NCI-H345 (cell line): Measurements from ENCODE around the gene PTPN22.

Experiments used
- DNase-seq: peaks from one replicate; lab custom pipeline; 2025; lab: John Stamatoyannopoulos, UW

The PTPN22 gene

DNA sequence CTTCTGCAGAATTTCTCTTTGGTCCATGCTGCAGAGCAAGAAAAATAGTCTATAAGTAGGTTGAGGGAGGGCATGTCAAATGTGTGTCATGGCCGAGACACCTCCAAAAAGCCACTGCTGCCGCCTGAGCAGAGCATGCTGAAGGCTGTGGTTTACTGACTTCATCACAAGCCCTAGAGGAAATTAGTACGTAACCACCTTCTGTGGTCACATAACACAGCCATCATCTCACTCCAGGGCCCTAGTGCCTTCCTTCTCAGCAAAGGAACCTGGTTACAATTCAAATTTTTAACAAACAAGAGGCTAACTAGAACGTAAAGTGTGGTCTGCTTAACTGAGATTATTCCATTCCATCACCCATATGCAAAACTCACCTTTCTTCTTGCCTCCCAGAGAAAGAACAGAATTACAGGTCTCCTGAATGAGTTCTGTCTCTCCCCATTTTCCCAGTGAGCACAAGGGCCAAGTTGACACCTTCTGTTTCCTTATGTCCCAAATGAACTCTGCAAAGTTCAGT, at the start of gene PTPN22:
PTPN22 (minus strand) TSS at position 116 of the 517 bp plus-strand sequence.
- DNase-seq, result no peak

DNA sequence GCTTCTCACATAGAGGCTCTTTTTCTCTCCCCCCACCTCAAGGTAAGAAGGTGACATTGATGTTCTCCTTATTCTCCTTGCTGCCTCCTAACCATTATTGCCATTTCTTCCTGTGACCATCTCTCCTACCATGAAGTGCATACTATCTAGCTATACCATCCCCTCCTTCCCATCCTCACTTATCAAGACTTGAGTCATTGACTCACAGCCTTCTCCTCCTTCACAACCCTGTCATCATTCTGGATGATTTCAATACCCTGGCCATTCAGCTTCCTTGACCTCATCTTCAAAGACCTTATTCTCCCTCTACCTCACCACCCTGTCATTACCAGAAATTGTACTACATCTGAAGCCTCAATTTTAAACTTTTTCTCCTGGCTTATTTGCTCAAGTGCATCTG, 46.7 kb upstream of the PTPN22 start:
- DNase-seq, result no peak

DNA sequence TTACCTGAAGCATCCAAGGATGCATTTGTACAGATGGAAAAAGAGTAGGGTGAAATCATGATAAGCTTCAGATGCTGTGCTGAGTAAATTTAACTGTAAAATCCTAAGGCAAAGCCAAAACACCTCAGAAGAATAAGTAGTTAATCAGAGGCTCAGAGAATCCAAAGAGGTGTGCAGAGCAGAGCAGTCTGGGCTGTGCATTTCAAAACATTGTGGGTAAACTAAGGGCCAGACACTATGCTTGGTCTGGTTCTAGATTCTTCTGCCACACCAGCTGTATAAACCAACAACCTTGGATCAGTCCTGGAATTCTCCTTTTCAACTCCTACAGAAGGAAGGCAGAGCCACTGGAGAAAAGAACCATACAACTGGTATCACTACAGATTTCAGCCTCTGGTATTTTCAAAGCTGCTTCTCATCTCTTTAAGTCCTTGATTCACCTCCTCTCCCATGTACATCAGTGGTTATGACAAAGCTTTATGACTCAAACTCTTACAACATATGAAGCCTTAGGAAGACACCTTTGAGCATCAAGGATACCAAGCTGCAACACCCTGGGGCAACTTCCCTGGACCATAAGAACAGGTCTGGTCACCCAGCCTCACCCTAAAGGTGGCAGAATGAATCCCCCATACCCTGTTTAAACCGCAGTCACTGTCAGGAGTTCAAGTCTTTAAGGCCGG, 46.0 kb upstream of the PTPN22 start:
- DNase-seq, result no peak

DNA sequence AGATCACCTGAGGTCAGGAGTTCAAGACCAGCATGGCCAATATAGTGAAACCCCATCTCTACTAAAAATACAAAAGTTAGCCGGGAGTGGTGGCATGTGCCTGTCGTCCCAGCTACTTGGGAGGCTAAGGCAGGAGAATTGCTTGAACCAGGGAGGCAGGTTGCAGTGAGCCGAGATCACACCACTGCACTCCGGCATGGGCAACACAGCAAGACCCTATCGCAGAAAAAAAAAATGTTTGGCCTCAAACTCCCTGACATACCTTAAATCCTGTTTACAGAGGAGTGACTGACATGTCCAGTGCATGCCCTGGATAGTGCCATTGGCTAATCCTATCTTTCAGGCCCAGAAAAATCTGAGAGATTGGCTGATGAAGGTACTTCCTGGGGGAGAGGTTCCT, 45.5 kb upstream of the PTPN22 start:
- DNase-seq, result no peak

DNA sequence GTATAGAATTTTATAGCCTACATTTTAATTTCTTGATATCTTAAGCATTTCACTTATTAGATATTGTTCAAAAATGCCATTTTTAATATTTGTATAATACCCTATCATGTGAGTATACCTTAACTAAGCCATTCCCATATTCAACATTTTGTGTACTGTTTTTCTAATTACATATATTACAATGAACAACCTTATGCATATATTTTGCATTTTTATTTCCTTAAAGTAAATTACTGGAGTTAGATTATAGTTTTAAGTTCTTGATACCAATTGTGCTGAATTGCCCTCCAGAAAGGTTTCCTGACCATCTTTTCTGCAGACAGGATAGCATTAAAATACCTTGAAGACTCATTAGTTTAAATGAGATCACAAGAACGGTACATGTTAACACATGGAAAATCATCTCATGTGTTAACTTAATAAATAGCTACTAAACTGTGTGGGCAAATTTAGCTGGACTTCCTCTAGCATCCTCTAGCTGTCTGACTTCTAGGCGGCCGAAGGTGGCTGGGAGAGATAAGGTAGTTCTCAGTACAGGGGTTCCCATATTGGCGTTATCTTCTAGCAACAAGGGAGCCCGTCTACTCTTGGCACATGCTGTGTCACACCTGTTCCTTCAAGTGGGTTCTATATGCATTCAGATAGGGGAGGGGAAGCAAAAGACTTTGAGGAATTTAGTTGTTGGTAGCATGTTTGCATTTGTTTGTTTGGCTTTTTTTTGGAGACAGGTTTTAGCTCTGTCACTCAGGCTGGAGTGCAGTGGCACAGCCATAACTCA, 42.6 kb upstream of the PTPN22 start:
- DNase-seq, result no peak

DNA sequence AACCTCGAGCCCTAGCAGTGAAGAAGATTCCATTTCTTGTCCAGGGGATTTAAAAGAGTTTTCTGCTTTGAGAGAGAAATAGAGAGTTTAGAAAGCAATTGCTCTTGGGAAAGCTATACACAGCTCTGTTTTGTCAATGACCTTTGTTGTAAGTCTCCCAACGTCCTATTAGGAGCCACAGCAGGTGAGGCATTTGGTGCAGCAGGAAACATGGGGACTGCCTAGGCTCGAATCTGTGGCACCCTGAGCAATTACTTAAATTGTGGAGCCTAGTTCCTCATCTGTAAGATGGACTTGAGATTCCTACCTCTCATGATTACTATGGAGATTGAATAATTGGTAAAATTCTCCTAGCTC, 41.8 kb upstream of the PTPN22 start:
- no peak for DNase-seq

DNA sequence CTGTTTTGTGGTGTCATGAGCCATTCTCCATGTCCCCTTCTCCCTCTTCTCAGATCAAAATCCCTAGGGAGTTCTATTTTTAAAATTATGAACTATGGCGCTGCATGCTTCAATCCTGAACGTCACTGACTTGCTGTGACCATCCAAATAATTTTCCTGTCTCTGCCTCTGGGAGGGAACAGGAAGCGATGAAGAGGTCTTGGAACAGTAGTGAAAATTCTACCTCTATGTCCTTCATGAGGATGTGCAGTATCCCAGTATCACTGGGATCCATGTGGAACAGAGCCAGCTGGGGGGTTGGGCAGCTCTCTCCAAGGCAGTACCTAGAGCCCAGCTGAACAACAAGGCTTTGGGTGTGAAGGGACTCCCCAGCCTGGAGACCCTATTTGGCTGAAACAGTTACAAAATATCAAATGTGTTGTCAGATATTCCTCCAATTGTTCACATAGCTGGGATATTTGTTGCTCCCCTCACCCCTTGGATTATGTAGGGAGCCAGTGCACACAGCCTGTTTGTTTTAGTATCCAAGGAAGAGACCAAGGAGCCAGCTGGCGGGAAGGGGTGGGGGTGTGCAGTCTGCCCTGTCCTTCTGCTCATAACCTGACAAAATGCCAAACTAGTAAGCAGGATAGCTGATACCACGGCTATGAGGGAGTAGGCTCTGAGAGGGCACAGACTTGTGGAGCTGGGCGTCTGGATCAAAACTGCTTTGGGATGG, 41.2 kb upstream of the PTPN22 start:
- no peak for DNase-seq

DNA sequence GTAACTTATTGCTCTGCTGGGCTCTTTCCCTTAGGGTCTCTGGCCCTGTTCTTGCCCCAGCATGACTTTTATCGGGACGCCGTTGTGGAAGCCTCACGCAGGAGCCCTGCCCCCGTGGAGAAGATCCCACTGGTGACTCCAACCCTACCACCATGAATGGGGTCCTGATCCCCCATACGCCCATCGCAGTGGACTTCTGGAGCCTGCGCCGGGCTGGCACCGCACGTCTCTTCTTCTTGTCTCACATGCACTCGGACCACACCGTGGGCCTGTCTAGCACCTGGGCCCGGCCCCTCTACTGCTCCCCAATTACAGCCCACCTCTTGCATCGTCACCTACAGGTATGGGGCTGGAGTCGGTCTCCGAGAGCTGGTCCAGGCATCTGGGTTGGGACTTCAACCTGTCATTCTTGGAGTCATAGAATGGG, 33.9 kb upstream of the PTPN22 start:
- DNase-seq, result peak; percentile 19

DNA sequence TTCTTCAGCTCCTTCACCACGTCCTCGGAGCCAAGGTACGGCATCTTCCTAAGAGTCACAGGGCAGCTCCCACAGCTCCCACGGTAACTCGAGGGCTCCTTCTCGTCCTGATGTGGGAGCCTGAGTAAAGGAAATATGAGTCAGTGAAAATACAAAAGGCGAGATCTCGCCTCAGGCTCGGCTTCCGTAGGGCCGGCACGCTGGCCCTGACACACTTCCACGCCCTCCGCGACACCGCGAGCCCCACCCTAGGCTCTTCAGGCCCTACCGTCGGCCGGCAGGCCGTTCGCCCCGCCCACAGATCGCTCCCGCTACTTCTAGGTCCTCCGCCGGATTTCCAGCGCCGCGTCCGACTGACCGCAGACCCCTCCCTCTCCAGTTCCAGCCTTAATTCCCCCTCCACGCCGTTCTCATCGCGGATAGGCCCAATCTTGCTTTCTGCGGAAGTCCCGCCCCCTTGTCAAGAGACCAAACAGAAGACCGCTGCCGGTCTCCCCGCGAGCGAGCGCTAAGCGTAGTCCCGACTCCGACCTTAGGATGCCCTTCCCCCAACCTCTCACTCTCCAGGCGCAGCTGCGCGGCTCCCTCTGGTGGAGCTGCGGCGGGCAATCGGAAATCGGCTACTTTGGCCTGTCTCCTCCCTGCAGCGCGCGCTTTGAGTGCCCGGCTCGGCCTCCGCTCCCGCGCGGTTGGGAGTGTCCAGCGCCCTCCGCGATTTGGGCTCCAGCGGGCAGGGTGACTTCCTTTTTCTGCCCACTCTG, 33.3 kb upstream of the PTPN22 start, which contains the start of the genes AP4B1 and DCLRE1B:
AP4B1 (minus strand) TSS at position 126 of the 761 bp plus-strand sequence; CDS start at position 44, 82 bp downstream.
DCLRE1B (plus strand) TSS at position 653 of the 761 bp plus-strand sequence. CDS start 261 bp downstream, outside the sequence.
- DNase-seq, result peak; percentile 99

DNA sequence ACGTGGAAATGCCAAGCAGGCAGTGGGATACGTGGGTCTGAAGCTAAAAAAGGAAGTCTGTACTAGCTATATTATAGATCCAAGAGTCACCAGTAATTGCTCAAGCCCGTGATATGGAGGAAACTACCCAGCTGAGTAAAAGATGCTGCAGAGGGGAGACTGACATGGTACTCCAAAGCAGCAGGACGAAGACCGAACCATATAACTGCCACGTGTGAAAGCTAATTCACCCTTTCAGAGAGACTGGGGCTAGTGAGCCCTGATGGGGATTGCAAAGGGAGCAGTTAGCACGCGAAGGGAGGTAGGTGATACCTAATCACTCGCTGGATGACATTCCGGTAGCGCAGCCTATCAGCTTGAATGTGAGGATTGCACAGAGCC, 32.8 kb upstream of the PTPN22 start:
- DNase-seq, result no peak

DNA sequence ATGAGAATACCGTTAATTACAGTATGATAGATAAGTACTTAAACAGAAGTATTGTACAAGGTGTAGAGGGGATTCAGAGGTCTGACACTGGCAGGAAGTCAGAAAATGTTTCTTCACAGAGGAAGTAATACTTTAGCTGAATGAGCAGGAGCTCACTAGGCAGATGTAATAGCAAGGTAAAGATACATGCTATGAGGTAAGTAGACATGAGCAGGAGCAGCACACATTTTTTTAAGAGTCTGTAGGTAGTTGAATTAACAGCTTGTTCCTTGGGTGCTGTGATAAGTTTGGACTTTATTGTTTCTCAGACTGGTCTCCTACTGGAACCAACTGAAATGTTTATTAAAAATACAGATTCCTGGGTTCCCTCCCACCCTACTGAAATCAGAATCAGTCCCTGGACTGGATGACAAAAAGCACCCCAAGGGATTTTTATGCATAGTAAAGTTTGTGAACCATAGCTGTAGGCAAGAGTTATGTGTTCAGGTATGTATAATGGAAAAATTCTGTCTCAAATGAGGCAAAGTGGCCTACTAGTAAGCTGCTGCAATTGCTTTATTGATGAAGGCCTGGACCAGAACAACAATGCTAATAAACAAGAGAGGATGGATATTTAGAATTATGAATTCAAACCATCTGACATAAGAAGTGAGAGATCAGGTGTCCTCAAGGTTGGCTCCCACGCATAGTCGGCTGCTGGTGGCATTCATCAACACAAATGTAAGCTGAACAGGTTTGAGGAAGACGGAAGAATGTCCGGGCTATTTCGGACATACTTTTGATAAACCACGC, 32.2 kb upstream of the PTPN22 start:
- no peak for DNase-seq

DNA sequence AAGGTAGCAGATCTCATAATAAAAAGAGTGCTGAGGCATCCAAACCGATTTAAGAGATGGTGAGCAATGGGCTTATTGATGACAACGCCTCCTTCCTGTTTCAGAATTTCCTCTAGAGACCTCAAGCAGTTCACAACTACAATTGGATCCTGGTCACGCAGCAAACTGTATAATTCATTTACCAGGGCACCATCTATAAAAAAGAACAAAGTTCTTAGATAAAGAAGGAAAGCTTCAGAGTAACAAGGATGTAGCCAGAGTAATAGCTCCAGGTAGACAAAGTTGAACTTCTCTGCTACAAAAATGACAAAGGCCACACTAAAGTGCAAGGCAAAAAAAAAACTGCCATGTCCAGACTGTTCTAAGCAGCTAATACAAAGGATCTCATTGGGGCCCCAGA, 29.7 kb upstream of the PTPN22 start:
- DNase-seq, result no peak

DNA sequence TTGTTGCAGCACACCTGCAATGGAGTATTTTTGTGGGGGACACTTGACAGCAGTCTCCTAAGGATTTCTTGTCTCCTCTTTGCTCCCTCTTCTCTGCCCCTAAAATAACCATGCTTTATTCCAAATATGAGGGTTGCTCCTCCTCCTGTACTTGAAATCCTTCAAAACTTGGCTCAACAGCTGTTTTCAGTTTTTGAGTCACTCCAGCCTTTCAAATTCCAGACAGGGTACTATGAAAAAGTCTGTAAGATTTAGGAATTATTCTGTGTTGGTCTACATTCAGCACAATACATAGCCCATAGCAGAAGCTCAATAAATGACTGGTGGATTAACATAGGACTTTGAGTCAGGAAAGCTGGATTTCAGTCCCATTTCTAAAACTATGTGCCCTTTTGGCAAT, 27.6 kb upstream of the PTPN22 start:
- no peak for DNase-seq

DNA sequence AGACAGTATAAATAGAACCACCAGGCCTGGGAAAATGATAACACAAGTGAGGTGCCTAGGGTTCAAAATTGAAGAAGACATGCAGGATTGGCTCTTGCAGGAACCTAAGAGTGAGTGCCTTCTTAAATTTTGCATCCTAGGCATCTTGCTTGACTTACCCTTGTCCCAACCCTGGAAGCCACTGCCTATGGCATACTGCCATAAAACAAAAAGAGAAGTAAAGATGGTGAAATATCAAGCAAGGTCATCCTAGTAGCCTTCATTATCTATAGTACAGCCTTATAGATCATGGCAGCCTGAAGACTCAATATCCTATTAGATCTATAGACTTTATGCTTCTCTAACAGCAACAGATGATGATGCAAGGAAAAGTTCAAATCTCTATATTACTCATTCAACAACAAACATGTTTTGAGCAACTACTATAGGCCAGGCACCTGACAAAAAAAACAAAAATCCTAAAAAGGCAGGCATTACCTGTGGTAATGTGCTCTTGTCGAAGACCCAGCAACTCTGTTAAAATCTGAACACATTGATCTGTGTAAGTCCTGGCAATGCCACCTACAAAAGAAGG, 26.8 kb upstream of the PTPN22 start:
- DNase-seq, result no peak

DNA sequence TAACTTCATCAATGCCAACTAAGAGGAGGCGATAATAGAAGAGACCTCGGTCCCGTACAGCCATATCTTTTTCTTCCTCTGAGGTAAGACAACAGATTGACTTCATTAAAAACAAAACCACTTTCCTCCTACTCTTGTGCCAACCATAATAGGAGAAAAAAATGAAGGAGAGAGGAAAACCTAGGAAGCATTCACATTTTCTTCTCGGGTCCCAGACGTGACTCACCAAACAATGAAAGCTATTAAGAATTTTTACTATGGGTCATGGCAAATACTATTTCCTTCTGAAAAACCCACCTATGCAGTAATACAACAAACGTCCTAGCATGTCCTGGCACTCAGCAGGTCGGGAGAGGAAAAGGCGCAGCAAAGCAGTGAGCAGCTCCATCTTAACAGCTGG, 24.4 kb upstream of the PTPN22 start:
- DNase-seq, result no peak

DNA sequence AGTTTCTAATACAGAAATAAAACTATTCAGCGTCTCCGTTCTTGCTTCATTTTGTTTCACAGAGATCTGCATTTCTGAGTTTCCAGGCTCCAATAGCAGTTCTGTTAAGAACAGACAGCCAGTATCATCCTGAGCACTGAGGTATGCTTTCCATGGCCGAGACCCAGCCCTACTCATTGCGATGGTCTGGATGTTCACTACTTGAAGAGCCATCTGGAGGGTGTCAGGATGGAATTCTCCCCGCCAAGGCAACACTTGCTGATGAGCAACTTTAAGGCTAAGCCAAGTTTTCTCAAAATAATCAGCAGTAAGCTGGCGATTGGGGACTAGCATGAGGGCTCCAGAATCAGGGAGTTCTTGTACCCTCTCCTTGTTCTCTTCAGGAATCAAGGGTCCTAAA, 23.6 kb upstream of the PTPN22 start:
- no peak for DNase-seq

DNA sequence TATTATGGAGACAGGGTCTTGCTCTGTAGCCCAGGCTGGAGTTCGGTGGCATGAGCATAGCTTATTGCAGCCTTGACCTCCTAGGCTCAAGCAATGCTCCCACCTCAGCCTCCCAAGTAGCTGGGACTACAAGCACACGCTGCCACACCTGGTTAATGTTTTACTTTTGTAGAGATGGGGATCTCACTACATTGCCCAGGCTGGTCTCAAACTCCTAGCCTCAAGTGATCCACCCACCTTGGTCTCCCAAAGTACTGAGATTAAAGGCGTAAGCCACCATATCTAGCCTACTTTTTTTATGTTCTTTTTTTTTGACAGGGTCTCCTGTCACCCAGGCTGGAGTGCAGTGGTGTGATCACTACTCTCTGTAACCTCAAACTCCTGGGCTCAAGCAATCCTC, 21.8 kb upstream of the PTPN22 start:
- DNase-seq, result no peak

DNA sequence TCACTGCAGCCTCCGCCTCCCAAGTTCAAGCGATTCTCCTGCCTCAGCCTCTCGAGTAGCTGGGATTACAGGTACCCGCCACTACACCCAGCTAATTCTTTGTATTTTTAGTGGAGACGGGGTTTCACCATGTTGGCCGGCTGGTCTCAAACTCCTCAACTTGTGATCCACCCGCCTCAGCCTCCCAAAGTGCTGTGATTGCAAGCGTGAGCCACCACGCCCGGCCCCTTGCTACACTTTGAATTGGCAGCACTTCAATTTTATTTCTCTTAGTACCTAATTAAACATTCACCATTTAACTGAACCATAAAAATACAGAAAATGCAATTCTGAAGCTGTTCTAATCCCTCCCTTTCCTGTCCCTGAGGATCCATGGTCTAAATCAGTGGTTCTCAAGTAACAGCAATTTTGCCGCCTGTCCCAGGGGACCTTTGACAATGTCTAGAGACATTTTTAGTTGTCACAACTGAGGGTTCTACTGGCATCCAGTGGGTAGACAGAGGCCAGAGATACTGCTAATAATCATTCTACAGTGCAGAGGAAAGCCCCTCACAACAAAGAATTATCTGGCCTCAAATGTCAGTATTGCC, 20.2 kb upstream of the PTPN22 start:
- DNase-seq, result no peak

DNA sequence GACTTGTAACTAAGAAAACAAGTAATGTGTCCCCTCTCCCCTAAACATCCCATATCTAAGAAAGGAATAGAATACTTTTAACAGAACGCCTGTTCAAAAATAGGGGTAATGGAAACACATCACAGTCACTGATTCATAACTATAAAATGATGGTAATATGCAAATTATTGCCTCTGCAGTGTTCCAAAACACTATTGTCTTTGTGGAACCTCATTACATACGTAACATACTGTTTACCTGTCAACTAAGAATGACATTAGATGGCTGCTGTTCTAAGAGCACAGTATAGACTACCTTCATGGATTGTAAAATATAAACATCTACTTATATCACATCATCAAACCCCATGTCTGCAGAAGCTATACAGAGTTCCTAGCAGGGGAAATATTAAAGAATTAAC, 19.3 kb upstream of the PTPN22 start:
- DNase-seq, result no peak
